ENCODE results near the gene UBL7.

The UBL7 gene

GRCh38 chr15:74438721-74439316 is 22.1 kb downstream of the UBL7 start:
- DNase-seq, result peak; percentile 7

GRCh38 chr15:74438206-74438605 is 22.8 kb downstream of the UBL7 start:
- no peak for DNase-seq

- no peak for DNase-seq
These were observed 26.5 kb downstream of the UBL7 start for GRCh38 chr15:74434263-74435136.

GRCh38 chr15:74433592-74434262 is 27.2 kb downstream of the UBL7 start, which contains the start of gene SEMA7A:
SEMA7A (minus strand) TSS chr15:74433958; CDS start chr15:74433918, 40 bp downstream.
- DNase-seq, result peak; percentile 14

- no peak for DNase-seq
These were observed 27.9 kb downstream of the UBL7 start for GRCh38 chr15:74432968-74433591.

GRCh38 chr15:74432271-74432967 is 28.5 kb downstream of the UBL7 start:
- no peak for DNase-seq

GRCh38 chr15:74431645-74432044 is 29.3 kb downstream of the UBL7 start:
- DNase-seq, result no peak

GRCh38 chr15:74431116-74431515 is 29.8 kb downstream of the UBL7 start:
- DNase-seq, result no peak

GRCh38 chr15:74430510-74430951 is 30.4 kb downstream of the UBL7 start:
- no peak for DNase-seq

- no peak for DNase-seq
These were observed 31.1 kb downstream of the UBL7 start for GRCh38 chr15:74429781-74430400.

GRCh38 chr15:74428970-74429780 is 31.8 kb downstream of the UBL7 start:
- DNase-seq, result no peak

- DNase-seq, result no peak
These were observed 32.5 kb downstream of the UBL7 start for GRCh38 chr15:74428442-74428787.

GRCh38 chr15:74427607-74428441 is 33.1 kb downstream of the UBL7 start:
- DNase-seq, result no peak

- DNase-seq, result no peak
These were observed 34.3 kb downstream of the UBL7 start for GRCh38 chr15:74426404-74427281.

- no peak for DNase-seq
These were observed 35.3 kb downstream of the UBL7 start for GRCh38 chr15:74425630-74426029.

GRCh38 chr15:74424901-74425528 is 35.9 kb downstream of the UBL7 start:
- DNase-seq, result no peak

GRCh38 chr15:74423431-74424257 is 37.3 kb downstream of the UBL7 start:
- DNase-seq, result no peak
